K562 (cell line): Measurements from ENCODE around the gene MAML3. TPM values are rescaled to one million over a fixed set of nuclear protein-coding genes. Genes with fewer than 3 reads are reported as not detected.

Experiments
- ATAC-seq: fragments of 200-7000 bp; cut with Tn5 transposase; 3 replicates; pipeline ENCODE4 v1.9.1; 2020; ENCODE audit warnings: moderate library complexity
- BruUV-seq: library from RNA; stranded (reverse); fragments of 400-500 nt; replicated peaks from 2 replicates; lab custom pipeline; 2021; lab: Mats Ljungman, UMichigan
- CTCF ChIA-PET: fragments of 300-600 bp; formaldehyde crosslinking; extraction: SDS; loops from one replicate; lab custom pipeline; 2021; ENCODE audit warnings: low intra/inter-chr PET ratio; lab: Yijun Ruan, JAX
- POLR2A ChIA-PET: fragments of 300-600, 350-650 bp; sonication (Branson Sonifier 250); formaldehyde crosslinking; extraction: SDS; loops from one replicate; lab custom pipeline; 2021; ENCODE audit warnings: antibody characterized with exemption, inconsistent platforms; lab: Yijun Ruan, JAX
- DNase-seq, 4 experiments: peaks; one replicate each; pipeline versions ENCODE4 v3.0.0 to v3.0.0-alpha.2; 2011 to 2018; ENCODE audit warnings: low spot score in 3 of 4, mixed read lengths in 3 of 4; ENCODE audit errors: extremely low read depth in 1 of 4
- FAIRE-seq: peaks from 2 replicates; lab custom pipeline; 2011; peaks lifted over from hg19 to GRCh38; lab: Jason Lieb, UNC
- H2AFZ ChIP-seq: 2 replicates; pipeline ENCODE4 v1.6.0; 2011; ENCODE audit warnings: low read depth, low read length, control low read depth, inconsistent platforms
- H3K27ac ChIP-seq: fragments of 200-600 bp; 3 replicates; pipeline ENCODE4 v1.8.0; 2011; ENCODE audit warnings: low read depth, mild to moderate bottlenecking, control low read depth, inconsistent platforms, low read length, moderate library complexity, mixed read lengths; ENCODE audit errors: extremely low read depth
- H3K27me3 ChIP-seq, 2 experiments: fragments of 300-600 bp in 1 of 2; 2 replicates in 1 of 2; 3 replicates in 1 of 2; pipeline versions ENCODE4 v1.6.0 to v1.8.0; 2011; ENCODE audit warnings: inconsistent platforms in 2 of 2, low read length in 2 of 2, mild to moderate bottlenecking in 1 of 2, mixed read lengths in 1 of 2, moderate library complexity in 1 of 2; ENCODE audit not compliant: control insufficient read depth in 2 of 2, insufficient read depth in 2 of 2
- H3K36me3 ChIP-seq: fragments of 300-600 bp; 3 replicates; pipeline ENCODE4 v1.8.0; 2011; ENCODE audit warnings: mild to moderate bottlenecking, low read length, inconsistent platforms; ENCODE audit not compliant: control insufficient read depth, insufficient read depth
- H3K4me1 ChIP-seq, 2 experiments: fragments of 200-600 bp in 1 of 2; replicated peaks in 1 of 2; 2 replicates in 1 of 2; 3 replicates in 1 of 2; pipeline versions ENCODE4 v1.5.1 to v1.8.0; 2011; ENCODE audit warnings: inconsistent platforms in 2 of 2, low read length in 2 of 2, mild to moderate bottlenecking in 1 of 2, mixed read lengths in 1 of 2, moderate library complexity in 1 of 2; ENCODE audit not compliant: control insufficient read depth in 2 of 2, insufficient read depth in 2 of 2
- H3K4me2 ChIP-seq: 2 replicates; pipeline ENCODE4 v1.6.1; 2011; ENCODE audit warnings: low read length, control low read depth, inconsistent platforms, mixed read lengths; ENCODE audit not compliant: insufficient read depth
- H3K4me3 ChIP-seq: fragments of 200-600 bp; sonication (generic), shearing (Covaris generic); 2 replicates; pipeline ENCODE4 v1.5.1; 2016; ENCODE audit warnings: control low read depth, inconsistent platforms
- H3K79me2 ChIP-seq: fragments of 200-600 bp; 3 replicates; pipeline ENCODE4 v1.8.0; 2011; ENCODE audit warnings: low read length, inconsistent platforms; ENCODE audit not compliant: control insufficient read depth, insufficient read depth
- H3K9ac ChIP-seq, 2 experiments: 2 replicates each; pipeline versions ENCODE4 v1.6.0 to v1.6.1; 2011; ENCODE audit warnings: low read depth in 2 of 2, low read length in 2 of 2, control low read depth in 1 of 2, inconsistent platforms in 1 of 2, mild to moderate bottlenecking in 1 of 2, mixed read lengths in 1 of 2; ENCODE audit not compliant: insufficient read depth in 1 of 2
- H3K9me1 ChIP-seq: one replicate; pipeline ENCODE4 v1.6.0; 2011; ENCODE audit warnings: inconsistent platforms, mild to moderate bottlenecking, low read length, moderate library complexity; ENCODE audit not compliant: control insufficient read depth, insufficient read depth
- H3K9me3 ChIP-seq: replicated peaks from 2 replicates; pipeline ENCODE4 v1.5.1; 2011; ENCODE audit warnings: low read depth, low read length, inconsistent platforms; ENCODE audit not compliant: control insufficient read depth, insufficient read depth
- H4K20me1 ChIP-seq: replicated peaks from 2 replicates; pipeline ENCODE4 v1.6.1; 2011; ENCODE audit warnings: low read length, inconsistent platforms, mixed read lengths; ENCODE audit not compliant: control insufficient read depth, insufficient read depth
- C11orf30 ChIP-seq: fragments of 450-650 bp; IDR thresholded peaks from 2 replicates; pipeline ENCODE4 v1.6.1; 2016; ENCODE audit warnings: low read depth, mild to moderate bottlenecking
- CEBPG ChIP-seq, 3 experiments: fragments of 200-800 bp in 1 of 3; sonication (Bioruptor generic) in 1 of 3; sonication (generic) in 1 of 3; formaldehyde crosslinking in 1 of 3; IDR thresholded peaks in 2 of 3; conservative IDR thresholded peaks in 1 of 3; 2 replicates each; pipeline versions ENCODE4 v1.6.1 to v1.8.0; 2016 to 2022; ENCODE audit warnings: missing compliant biosample characterization in 2 of 3, missing genetic modification characterization in 2 of 3, mild to moderate bottlenecking in 1 of 3, missing genetic modification reagents in 1 of 3
- HLTF ChIP-seq: fragments of 450-650 bp; IDR thresholded peaks from 2 replicates; pipeline ENCODE4 v1.6.1; 2016
- MAFF ChIP-seq: IDR thresholded peaks from 2 replicates; pipeline ENCODE4 v1.6.1; 2012; ENCODE audit warnings: low read length, improper control_type of control experiment
- MAFG ChIP-seq: fragments of 450-650 bp; conservative IDR thresholded peaks from 2 replicates; pipeline ENCODE4 v1.6.1; 2016; ENCODE audit warnings: missing genetic modification characterization, missing compliant biosample characterization
- MYC ChIP-seq, 2 experiments: fragments of 250-450 bp in 1 of 2; sonication (Bioruptor Pico) in 1 of 2; IDR thresholded peaks; 2 replicates each; pipeline versions ENCODE4 v1.5.1 to v1.6.1; 2012 to 2021; ENCODE audit warnings: low read depth in 2 of 2, borderline replicate concordance in 1 of 2, improper control_type of control experiment in 1 of 2, low read length in 1 of 2, mild to moderate bottlenecking in 1 of 2, moderate library complexity in 1 of 2
- NR2C1 ChIP-seq, 2 experiments: fragments of 450-650 bp; IDR thresholded peaks; 2 replicates each; pipeline ENCODE4 v1.6.1; 2017; ENCODE audit warnings: mild to moderate bottlenecking in 2 of 2, antibody characterized with exemption in 1 of 2, inconsistent platforms in 1 of 2, missing compliant biosample characterization in 1 of 2, missing genetic modification characterization in 1 of 2
- RB1 ChIP-seq: fragments of 450-650 bp; IDR thresholded peaks from 2 replicates; pipeline ENCODE4 v1.6.1; 2017; ENCODE audit warnings: low read depth, mild to moderate bottlenecking
- RBM17 ChIP-seq: fragments of 200-400 bp; formaldehyde crosslinking; IDR thresholded peaks from 2 replicates; pipeline ENCODE4 v1.6.1; 2017; ENCODE audit warnings: low read depth, mild to moderate bottlenecking, low read length, borderline replicate concordance
- ZNF175 ChIP-seq: fragments of 200-800 bp; sonication (Bioruptor generic); IDR thresholded peaks from 2 replicates; pipeline ENCODE4 v1.6.1; 2016; ENCODE audit warnings: low read depth, mild to moderate bottlenecking, missing genetic modification characterization, missing compliant biosample characterization
- ZNF239 ChIP-seq: fragments of 250-450 bp; sonication (Bioruptor Pico); IDR thresholded peaks from 2 replicates; pipeline ENCODE4 v1.4.0; 2020; ENCODE audit warnings: mild to moderate bottlenecking
- ZNF316 ChIP-seq: fragments of 450-650 bp; IDR thresholded peaks from 2 replicates; pipeline ENCODE4 v1.6.1; 2016
- WGBS: fragments of 100-300 bp; shearing (Covaris generic); methylation state at CpG from one replicate; pipeline ENCODE4 v1.1.6; 2016; ENCODE audit warnings: low coverage, mixed read lengths; ENCODE audit not compliant: insufficient coverage; ENCODE audit errors: missing lambda C conversion rate; 5-methylcytosine and 5-hydroxymethylcytosine counted together
- in situ Hi-C: fragments of 300-500 bp; cut with MboI; formaldehyde crosslinking; loops from 4 replicates; pipeline ENCODE4 v1.15.0; 2018; ENCODE audit warnings: inconsistent platforms, mixed read lengths
- intact Hi-C: fragments of 100-400 bp; cut with micrococcal nuclease; formaldehyde crosslinking; loops from 2 replicates; pipeline ENCODE4 v1.14.2; 2022
- polyA plus RNA-seq, 8 experiments: library from polyadenylated mRNA; depleted of rRNA in 4 of 8; stranded (reverse) in 5 of 8; unstranded in 3 of 8; fragments of >200 nt; fragmentation: Nextera tagmentation in 2 of 8; fragmentation: Illumina TruSeq in 1 of 8; extraction: Ambion mirVana in 2 of 8; extraction: Trizol in 1 of 8; gene quantifications; 2 replicates each; pipeline versions ENCODE4 v1.2.1 to v1.2.3, GENCODE V29; 2011 to 2014; ENCODE audit warnings: inconsistent platforms in 1 of 8, missing spikeins in 1 of 8
- total RNA-seq, 7 experiments: library from RNA; depleted of rRNA in 6 of 7; stranded (reverse); fragments of >200 nt in 6 of 7; fragmentation: Illumina TruSeq in 2 of 7; extraction: Trizol in 2 of 7; gene quantifications; 2 replicates each; pipeline versions ENCODE4 v1.2.1 to v1.2.3, GENCODE V29; 2011 to 2021; ENCODE audit warnings: low replicate concordance in 1 of 7

Gene MAML3
- total and polyA plus RNA-seq, 9 of the 15 experiments (the other 6 are each of a cell fraction or from before 2014, with no cell fraction given), result 0.01 to 0.55 (median 0.25) TPM

DNA sequence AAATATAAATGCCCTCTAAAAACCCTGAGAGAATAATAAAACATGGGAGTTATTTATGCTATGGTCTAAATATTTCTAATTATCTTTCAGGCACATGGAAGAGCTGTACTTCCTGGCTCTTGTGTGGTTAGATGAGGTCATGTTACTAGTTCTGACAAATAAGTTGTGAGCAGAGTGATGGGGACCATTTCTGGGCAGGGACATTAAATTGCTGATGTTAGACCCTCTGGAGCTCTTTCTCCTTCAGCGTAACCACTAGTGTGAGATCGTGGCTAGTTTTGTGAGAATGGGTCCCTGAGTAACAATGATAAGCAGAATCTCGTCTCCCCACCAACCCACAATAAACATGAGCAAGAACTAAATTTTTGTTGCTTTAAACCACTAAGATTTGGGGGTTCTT is 108.0 kb downstream of the MAML3 start:
- DNase-seq (no peak), ATAC-seq (no peak), FAIRE-seq (no peak)
- Histone ChIP-seq H3K9me3 (no peaks in the 10 kb centered on the region), H3K4me1 (no peaks in the 10 kb centered on the region; a peak in 1 of 5 replicates), H3K79me2 (no peaks in the 10 kb centered on the region), H3K36me3 (no peaks in the 10 kb centered on the region), H3K9me1 (no peaks in the 10 kb centered on the region), H4K20me1 (peaks cover 3% of the 10 kb centered on the region; the same call in 1 of the 2 replicates), H3K9ac (no peak overlapping the region), H3K4me2 (no peak overlapping the region), H3K27me3 (peaks cover 7 to 32% of the 10 kb centered on the region in 2 experiments), H3K4me3 (no peak overlapping the region), H2AFZ (no peak overlapping the region), H3K27ac (no peak overlapping the region)
- WGBS, result 9% methylated on average over 3 of the region's 3 CpGs
- ChIA-PET CTCF (no interaction called here), POLR2A (no interaction called here)
- TF ChIP-seq NR2C1 (IDR thresholded peaks at IDR 0.05) (no peak), NR2C1 (tag; IDR thresholded peaks at IDR 0.05) (no peak)
- no TSS peak for BruUV-seq
- intact Hi-C loops, result no loop called here
- in situ Hi-C loops, result no loop called here

DNA sequence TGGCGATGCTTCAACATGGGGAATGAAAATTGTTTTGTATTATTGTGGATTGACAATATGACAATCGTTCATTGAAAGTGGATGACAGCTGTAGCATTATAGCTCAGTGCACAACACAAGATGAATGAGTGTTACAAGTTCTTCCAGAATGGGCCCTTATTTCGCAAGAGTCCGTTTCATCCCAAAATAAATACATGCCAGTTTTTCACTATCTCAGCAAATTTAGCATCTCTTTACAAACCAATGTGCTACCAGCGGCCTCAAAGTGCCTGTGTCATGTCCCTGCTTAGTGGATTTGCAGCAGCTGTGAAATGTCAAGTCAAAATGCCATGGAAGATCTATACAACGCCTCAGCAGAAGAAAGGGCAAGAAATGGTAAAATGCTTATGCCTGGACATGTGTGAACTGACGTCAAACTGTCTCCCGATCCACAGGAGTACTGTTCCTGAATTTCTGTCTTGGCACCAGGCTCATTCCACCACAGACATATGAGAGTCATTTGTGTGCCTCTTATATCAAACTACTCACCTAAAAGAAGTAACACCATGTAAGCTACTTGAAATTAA is 109.6 kb downstream of the MAML3 start:
- H2AFZ ChIP-seq, result no peak overlapping the region
- no peaks in the 10 kb centered on the region; a peak in 1 of 5 replicates for H3K4me1 ChIP-seq
- in situ Hi-C loops (no loop called here), intact Hi-C loops (no loop called here)
- H3K9ac ChIP-seq, result no peak overlapping the region
- H3K36me3 ChIP-seq, result no peaks in the 10 kb centered on the region
- BruUV-seq, result no TSS peak
- ChIA-PET CTCF (no interaction called here), POLR2A (interaction anchor here (1.1 kb wide), 1 partner anchor 10 kb away, joined by 3 read pairs; no protein-coding TSS in a partner anchor)
- H3K9me1 ChIP-seq, result no peaks in the 10 kb centered on the region
- FAIRE-seq, result no peak
- H3K27me3 ChIP-seq, result peaks cover 5 to 35% of the 10 kb centered on the region in 2 experiments
- no peak overlapping the region for H3K4me2 ChIP-seq
- no peak for ATAC-seq
- no peaks in the 10 kb centered on the region; the same call in 1 of the 2 replicates for H4K20me1 ChIP-seq
- H3K9me3 ChIP-seq, result no peaks in the 10 kb centered on the region
- H3K79me2 ChIP-seq, result no peaks in the 10 kb centered on the region
- H3K27ac ChIP-seq, result no peak overlapping the region
- no peak overlapping the region for H3K4me3 ChIP-seq
- no peak for DNase-seq
- 2% methylated on average over 8 of the region's 8 CpGs for WGBS
- peak; percentile 37; the same call in 1 of the 2 replicates for TF ChIP-seq C11orf30
- no peak for TF ChIP-seq HLTF
- no peak for TF ChIP-seq ZNF175 (CRISPR knock-in tag)
- no peak for TF ChIP-seq RBM17
- no peak for TF ChIP-seq CEBPG (CRISPR knock-in tag; IDR thresholded peaks at IDR 0.05)
- TF ChIP-seq CEBPG (tag; conservative IDR thresholded peaks at IDR 0.05 in 1 of 2, IDR thresholded peaks at IDR 0.05 in 1 of 2), result 0 out of 4 replicates have a peak, but pooled peaks of 1 of the 2 experiments have one; percentile 8
- peak; percentile 53; the same call in 1 of the 2 replicates for TF ChIP-seq MAFG (tag)
- TF ChIP-seq RB1, result no peak
- peak; percentile 57; the same call in 1 of the 2 replicates for TF ChIP-seq ZNF316
- peak; percentile 12; the same call in 1 of the 2 replicates for TF ChIP-seq MAFF
- no peak for TF ChIP-seq ZNF239 (CRISPR knock-in tag)
- TF ChIP-seq MYC (IDR thresholded peaks at IDR 0.05; ENCODE audit: low read depth, low read length), result no peak
- no peak for TF ChIP-seq MYC (CRISPR knock-in tag; IDR thresholded peaks at IDR 0.05; ENCODE audit: borderline replicate concordance, low read depth)
